ENCODE measurements around the gene SLC8A3.

- TF ChIP-seq TAF1 (IDR thresholded peaks at IDR 0.05; ENCODE audit: borderline replicate concordance, low read depth, low read length): no peak
- no peak for TF ChIP-seq POLR2AphosphoS5 (IDR thresholded peaks at IDR 0.05; ENCODE audit: low read depth, low read length)
- TF ChIP-seq, protein P1, sequence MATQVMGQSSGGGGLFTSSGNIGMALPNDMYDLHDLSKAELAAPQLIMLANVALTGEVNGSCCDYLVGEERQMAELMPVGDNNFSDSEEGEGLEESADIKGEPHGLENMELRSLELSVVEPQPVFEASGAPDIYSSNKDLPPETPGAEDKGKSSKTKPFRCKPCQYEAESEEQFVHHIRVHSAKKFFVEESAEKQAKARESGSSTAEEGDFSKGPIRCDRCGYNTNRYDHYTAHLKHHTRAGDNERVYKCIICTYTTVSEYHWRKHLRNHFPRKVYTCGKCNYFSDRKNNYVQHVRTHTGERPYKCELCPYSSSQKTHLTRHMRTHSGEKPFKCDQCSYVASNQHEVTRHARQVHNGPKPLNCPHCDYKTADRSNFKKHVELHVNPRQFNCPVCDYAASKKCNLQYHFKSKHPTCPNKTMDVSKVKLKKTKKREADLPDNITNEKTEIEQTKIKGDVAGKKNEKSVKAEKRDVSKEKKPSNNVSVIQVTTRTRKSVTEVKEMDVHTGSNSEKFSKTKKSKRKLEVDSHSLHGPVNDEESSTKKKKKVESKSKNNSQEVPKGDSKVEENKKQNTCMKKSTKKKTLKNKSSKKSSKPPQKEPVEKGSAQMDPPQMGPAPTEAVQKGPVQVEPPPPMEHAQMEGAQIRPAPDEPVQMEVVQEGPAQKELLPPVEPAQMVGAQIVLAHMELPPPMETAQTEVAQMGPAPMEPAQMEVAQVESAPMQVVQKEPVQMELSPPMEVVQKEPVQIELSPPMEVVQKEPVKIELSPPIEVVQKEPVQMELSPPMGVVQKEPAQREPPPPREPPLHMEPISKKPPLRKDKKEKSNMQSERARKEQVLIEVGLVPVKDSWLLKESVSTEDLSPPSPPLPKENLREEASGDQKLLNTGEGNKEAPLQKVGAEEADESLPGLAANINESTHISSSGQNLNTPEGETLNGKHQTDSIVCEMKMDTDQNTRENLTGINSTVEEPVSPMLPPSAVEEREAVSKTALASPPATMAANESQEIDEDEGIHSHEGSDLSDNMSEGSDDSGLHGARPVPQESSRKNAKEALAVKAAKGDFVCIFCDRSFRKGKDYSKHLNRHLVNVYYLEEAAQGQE (IDR thresholded peaks at IDR 0.05; ENCODE audit: low read depth, low read length): no peak
- TF ChIP-seq FOXM1 (IDR thresholded peaks at IDR 0.05; ENCODE audit: low read depth): no peak
- TF ChIP-seq CTCF (IDR thresholded peaks at IDR 0.05): no peak
These were observed 138.6 kb downstream of the SLC8A3 start for GRCh38 chr14:70050136-70050535.

Data from SK-N-SH (cell line).